Activated CD4-positive, alpha-beta T cell treated with anti-CD3 and anti-CD28 coated beads, Interleukin-2, amount 50 U/mL, for 1 hour (primary cell): ENCODE results near the gene AMH.
"Not testable (repeated sequence)": the region's sequence is repeated elsewhere in the genome, so short reads cannot be mapped to it uniquely, and the experiment has no call there.

Experiments used
- DNase-seq: peaks from one replicate; pipeline ENCODE4 v3.0.0-alpha.2; 2020

Gene AMH

DNA sequence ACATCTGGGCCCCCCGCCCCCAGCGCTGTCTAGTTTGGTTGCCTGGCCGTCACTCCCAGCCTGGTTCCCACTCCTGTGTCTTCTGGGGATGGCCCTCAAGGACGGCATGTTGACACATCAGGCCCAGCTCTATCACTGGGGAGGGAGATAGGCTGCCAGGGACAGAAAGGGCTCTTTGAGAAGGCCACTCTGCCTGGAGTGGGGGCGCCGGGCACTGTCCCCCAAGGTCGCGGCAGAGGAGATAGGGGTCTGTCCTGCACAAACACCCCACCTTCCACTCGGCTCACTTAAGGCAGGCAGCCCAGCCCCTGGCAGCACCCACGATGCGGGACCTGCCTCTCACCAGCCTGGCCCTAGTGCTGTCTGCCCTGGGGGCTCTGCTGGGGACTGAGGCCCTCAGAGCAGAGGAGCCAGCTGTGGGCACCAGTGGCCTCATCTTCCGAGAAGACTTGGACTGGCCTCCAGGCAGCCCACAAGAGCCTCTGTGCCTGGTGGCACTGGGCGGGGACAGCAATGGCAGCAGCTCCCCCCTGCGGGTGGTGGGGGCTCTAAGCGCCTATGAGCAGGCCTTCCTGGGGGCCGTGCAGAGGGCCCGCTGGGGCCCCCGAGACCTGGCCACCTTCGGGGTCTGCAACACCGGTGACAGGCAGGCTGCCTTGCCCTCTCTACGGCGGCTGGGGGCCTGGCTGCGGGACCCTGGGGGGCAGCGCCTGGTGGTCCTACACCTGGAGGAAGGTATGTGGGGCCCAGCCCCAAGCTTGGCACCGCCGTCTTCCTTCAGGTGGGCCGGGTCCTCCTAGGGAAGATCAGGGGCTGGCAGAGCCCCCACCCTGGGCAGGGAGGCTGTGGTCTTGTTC lies at the start of gene AMH:
Gene AMH (plus strand): TSS at position 314 of the 857 bp plus-strand sequence. CDS start 10 bp downstream, at position 324.
- no peak for DNase-seq

DNA sequence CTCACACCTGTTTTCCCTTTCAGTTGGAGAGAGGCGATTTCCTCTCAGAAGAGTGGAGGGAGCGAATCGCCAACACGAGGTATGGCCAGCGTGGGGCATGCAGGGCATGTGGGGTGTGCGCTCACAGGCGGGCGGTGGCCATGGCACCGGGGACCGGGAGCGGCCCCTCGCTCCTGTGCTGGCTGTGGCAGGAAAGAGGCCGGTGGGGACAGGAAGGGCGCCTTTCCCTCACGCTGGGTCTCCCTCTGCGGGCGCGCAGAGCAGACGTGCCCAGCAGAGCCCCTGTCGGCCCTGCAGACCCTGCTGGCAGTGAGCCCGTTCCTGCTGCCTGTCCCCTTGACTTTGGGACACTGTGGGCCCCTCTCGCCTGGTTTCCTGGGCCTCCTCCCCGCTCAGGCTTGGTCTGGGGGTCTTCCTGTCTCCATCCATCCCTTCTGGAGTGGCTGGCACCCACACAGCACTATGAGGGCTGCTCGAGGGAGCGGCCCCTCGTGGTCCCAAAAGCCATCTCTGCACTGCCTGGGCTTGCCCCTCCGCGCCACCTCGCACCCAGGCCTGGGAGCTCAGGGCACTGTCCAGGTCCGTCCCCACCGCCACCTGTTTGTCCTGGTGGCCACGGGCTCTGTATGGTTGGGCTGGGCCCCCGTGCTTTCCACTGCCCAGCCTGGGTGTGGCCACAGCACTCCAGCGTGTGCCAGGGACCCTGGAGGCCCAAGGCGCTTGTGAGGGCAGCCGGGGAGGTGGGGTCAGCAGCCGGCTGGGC lies 49.1 kb upstream of the AMH start:
- no peak for DNase-seq

DNA sequence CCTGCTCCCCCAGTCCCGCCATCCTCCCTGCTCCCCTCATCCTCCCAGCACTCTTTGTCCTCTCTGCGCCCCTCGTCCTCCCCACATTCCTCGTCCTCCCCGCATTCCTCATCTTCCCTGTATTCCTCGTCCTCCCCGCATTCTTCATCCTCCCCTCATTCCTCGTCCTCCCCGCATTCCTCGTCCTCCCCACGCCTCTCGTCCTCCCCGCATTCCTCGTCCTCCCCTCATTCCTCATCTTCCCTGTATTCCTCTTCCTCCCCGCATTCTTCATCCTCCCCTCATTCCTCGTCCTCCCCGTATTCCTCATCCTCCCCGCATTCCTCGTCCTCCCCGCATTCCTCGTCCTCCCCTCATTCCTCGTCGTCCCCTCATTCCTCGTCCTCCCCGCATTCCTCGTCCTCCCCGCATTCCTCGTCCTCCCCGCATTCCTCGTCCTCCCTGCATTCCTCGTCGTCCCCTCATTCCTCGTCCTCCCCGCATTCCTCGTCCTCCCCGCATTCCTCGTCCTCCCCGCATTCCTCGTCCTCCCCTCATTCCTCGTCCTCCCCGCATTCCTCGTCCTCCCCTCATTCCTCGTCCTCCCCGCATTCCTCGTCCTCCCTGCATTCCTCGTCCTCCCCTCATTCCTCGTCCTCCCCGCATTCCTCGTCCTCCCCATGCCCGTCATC lies 48.4 kb upstream of the AMH start:
- DNase-seq = not testable (repeated sequence)

DNA sequence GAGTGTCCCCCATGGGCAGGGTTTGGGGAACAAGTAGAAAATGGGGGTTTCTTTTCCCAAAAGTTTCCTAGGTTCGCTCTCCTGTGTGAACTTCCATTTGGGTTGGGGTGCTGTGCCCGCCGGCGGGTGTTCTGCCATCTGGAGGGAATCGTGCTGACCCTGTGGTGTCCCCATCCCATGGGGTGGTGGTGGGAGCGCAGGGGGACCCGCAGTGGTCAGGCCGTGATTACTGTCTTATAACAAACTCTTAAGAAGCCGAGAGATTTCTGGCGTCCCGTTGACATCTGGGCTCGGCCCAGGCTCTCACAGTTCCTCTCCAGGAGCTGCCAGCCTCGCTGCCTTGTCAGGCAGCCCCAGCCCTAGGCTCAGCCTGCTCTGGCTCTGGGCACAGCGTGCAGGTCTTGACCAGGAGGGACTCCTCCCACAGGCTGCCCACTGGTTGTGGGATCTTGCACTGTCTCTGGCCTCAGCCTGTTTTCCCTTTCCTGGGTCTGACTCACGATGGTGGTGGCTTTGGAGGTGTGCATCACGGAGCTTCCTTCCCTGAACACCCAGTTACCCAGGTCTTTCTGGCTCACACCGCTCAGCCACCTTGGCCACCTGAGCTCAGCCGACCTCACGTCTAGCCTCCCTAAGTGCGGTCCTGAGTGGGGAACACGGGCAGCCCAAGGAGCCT lies 47.5 kb upstream of the AMH start:
- DNase-seq = no peak

DNA sequence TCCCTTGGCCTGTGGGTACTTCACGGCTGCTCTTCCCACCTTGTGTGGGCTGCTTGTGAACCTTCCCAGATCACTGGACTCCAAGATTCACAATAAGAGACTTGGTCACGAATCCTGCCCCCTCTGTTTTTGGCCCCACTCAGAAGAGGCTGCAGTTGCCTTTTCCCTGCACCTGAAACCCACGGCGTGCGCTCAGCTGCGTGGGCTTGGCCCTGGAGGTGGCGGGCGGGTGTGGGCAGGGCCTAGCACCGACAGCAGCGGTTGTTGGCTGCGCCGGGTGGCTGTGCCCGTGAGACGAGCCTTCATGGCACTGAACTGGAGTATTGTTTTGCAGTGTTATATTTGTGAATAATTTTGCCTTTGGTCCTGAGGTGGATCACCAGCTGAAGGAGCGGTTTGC lies 46.8 kb upstream of the AMH start:
- DNase-seq = no peak

DNA sequence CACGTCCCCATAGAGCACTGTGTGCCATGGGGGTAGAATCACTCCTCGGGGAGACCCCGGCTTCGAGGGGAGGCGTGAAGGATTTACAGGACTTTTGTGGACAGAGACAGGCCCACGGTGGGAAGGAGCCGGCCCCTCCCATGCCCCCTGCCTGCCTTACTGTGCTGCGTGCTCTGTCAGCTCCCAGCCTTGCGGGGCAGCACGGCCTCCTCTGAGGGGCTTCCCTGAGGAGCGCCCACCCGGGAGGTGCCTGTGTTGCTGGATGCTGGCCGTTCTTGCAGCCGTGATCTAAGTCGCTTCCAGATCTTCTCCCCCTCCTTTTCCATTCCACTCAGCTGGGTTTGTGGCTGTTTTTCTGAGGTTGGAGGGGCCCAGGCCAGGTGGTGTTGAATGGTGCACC lies 42.1 kb upstream of the AMH start:
- no peak for DNase-seq

DNA sequence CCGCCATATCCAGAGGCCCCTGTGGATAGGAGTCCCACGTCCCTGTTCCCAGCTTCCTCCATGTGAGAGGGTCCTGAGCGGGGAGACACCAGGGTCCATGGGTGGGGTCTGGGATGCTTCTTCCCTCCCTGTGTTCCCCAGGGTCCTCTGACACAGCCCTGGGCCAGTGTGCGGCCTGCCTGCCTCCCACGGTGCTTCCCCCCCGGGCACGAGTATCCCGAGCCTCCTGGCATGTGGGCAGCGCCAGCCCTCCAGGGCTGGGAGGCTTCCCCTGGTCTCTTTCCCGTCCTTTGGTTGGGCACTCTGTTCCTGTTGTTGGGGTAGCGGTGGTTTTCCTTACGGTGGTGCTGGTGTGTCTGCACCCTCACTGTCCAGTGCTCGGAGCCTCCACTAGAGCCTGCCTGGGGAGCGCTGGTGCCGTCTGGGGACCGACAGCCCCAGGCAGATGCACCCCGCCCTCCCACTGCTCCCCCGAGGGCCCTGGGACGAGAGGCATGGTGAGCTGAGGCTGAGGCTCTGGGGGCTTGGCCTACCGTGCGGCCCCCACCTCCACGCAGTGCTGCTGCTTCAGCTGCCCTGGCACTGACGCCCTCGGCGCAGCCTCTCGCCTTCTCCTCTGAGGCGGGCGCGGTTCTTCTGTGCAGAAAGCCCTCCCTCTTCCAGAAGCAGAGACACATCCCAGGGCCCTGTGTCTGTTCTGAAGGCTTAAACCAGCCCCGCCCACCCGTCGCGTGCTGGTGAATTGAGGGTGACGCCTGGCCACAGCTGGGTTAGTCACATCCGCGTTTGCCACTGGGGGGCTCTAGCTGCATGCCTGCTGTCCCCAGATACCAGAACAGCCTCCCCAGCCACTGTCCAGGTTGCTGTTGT lies 40.9 kb upstream of the AMH start:
- no peak for DNase-seq

DNA sequence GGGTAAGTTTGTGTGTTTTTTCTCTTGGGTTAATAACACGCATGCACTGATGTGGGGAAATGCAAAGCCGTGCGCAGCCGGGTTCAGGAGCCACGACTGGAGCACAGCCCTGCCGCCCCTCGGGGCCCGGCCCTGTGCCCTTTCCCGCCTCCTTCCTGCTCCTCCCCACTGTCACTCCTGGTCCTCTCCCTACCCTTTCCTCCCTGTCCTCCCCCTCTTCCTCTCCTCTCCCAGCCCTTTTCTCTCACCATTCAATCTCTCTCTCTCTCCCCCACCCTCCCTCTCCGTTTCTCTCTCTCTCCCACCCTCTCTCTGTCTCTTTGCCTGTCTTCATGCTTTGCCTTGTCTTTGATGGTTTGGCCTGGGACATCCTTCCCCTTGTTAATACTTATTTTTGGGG lies 40.1 kb upstream of the AMH start:
- no peak for DNase-seq

DNA sequence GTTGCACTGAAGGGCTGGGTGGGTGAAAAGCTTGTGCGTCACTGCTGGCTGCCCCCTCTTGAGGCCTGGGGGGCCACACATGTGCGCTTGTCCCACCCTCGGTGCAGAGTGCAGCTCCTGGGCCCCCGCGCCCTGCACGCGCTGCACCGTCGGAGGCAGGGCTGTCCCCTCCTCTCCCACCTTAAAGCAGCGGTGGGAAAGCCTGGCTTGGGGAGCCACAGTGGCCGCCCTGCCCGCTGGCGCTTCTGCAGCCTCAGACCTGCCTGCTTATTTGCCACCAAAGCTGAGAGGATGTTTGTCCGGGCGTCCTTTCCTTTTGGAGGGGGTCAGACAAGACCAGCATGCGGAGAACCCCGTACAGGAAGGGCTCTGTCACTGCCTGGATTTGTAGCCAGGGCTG lies 39.7 kb upstream of the AMH start:
- DNase-seq = no peak

DNA sequence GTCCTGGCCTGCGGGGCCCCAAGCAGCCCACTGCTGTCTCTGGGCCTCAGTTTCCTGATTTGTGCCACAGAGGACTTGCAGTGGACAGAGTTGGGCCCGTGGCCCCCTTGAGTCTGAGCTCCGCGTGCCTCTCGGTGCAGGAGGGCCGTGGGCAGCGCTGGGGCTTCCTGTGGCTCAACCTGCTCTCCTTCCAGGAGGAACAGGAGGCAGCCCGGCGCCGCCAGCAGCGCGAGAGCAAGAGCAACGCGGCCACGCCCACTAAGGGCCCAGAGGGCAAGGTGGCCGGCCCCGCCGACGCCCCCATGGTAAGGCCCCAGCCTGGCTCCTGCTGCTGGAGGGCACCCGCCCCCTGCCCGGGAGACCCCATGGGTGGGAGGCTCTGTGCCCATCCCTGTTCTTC lies 38.9 kb upstream of the AMH start:
- no peak for DNase-seq

DNA sequence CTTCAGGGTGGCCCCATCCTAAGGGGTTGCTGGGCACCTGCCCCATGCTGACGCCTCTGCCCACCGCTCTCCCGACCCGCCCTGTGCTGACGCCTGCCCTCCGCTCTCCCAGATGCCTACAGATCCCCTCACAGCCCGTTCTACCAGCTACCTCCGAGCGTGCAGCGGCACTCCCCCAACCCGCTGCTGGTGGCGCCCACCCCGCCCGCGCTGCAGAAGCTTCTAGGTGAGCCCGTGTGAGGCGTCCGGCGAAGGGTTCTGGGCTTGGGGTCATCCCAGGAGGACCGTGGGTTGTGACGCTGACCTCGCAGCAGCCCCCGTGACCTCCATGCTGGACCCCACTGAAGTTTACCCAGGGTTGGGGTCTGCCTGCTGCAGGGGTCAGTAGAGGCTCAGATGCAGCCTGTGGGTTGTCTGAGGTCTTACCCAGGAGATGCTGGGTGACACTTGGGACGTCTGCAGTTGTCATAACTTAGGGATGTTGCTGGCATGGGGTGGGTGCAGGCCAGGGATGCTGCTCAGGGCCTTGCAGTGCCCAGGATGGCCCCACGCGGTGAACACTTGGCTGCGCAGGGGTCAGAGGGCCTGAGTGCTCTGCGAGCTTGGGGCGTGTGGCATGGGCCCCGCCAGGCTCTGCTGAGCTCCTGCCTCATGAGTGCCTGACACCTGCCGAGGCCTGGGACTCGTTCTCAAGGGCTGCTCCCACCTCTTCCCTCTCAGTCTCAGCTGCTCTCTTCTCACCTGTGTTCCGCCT lies 38.0 kb upstream of the AMH start:
- DNase-seq = no peak

DNA sequence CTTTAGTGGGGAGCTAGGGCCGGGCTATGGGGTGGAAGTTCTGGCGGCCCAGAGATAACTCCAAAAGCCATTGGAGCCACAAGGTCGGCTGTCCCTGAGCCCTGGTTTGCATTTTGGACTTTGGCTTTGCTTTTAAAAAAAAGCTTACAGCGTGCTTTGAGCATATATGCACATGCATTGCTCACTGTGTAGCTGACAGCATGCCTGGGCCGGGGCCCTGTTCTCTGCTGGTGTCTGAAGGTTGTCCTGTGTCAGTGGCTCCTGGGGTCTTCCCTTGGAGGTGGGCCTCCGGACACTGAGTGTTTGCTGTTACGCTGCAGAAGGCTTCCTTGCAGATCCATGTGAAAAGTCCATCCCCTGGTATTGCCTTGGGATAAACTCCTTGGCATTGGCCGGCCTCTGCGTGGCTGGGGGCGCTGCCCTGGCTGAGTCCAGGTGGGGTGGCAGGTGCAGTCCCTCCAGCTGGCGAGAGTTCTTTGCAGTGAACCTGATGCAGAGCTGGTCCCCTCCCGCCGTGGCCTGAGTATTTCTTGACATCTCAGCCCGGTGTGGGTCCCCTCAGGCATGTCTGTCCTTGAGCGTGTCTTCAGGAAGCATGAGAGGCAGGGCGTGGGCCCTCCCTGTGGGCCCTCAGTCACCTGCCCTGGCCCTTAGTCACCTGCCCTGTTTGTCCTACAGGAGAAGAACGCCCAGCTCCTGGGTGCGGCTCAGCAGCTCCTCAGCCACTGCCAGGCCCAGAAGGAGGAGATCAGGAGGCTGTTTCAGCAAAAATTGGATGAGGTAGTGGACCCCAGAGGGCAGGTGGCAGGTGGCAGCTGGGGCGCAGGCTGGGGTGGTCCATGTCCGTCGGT lies 36.0 kb upstream of the AMH start:
- no peak for DNase-seq

DNA sequence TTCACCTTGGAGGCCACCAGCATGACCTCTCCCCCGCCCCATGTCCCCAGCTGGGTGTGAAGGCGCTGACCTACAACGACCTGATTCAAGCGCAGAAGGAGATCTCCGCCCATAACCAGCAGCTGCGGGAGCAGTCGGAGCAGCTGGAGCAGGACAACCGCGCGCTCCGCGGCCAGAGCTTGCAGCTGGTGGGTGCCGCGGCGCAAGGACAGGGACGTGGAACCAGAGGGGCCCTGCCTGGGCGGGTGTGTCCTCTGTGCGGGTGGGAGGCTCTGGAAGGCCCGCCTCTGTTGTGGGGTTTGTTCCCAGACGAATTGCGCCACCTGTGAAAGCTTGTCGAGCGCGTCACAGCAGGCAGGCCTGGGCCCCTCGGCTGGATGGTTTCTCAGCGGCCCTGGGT lies 35.3 kb upstream of the AMH start:
- DNase-seq = no peak

DNA sequence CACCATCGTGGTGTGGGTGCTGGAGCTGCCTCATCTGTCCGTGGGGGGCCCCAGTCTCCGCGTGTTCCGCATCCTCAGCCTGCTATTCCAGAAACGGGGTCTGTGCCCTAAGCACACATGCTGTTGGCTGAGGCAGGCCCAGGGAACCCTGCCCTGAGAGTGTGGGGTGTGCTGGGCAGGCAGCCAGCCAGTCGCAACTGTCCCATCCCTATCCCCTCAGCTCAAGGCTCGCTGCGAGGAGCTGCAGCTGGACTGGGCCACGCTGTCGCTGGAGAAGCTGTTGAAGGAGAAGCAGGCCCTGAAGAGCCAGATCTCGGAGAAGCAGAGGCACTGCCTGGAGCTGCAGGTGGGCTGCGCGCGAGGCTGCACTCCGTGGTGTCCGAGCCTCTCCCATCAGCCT lies 34.9 kb upstream of the AMH start:
- DNase-seq = no peak

DNA sequence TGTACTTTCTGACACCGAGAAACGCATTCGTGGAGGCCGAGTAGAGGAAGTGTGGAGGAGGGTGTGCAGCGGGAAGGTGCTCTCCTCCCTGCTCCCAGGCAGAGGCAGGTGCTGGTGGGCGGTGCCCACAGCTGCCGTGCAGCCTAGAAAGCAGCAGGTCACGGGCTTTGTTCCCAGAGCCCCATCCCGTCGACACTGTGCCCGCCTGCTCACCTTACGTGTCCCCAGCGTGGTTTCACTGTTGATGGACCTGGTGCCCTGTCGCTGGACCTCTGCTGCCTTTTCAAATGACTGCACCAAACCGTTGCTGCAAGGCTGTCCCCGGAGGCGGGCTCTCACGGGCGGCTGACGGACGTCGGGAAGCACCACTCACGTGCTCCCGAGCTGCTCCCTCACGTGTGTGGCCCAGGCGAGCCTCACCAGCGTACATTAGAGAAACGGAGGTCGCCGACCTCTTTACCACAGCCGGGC lies 33.8 kb upstream of the AMH start:
- DNase-seq = peak; percentile 47

DNA sequence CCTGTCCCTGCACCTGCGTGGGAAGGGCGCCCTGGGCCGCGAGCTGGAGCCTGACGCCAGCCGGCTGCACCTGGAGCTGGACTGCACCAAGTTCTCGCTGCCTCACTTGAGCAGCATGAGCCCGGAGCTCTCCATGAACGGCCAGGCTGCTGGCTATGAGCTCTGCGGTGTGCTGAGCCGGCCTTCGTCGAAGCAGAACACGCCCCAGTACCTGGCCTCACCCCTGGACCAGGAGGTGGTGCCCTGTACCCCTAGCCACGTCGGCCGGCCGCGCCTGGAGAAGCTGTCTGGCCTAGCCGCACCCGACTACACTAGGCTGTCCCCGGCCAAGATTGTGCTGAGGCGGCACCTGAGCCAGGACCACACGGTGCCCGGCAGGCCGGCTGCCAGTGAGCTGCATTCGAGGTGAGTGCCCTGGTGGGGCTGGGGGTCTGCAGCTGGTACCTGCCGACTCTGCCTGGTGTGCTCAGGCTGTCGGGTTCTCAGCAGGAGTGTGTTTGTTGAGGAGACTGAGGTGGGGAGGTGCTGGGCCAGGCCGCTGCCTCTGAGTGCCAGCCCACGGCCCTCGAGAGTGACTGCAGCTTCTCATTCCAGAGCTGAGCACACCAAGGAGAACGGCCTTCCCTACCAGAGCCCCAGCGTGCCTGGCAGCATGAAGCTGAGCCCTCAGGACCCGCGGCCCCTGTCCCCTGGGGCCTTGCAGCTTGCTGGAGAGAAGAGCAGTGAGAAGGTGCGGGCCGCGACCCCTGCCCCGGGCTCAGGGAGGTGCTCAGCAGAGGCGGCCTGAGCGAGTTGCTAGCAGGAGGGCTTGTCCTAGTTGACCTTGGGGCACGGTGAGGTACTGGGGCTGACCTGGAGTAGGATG lies 32.5 kb upstream of the AMH start:
- no peak for DNase-seq

DNA sequence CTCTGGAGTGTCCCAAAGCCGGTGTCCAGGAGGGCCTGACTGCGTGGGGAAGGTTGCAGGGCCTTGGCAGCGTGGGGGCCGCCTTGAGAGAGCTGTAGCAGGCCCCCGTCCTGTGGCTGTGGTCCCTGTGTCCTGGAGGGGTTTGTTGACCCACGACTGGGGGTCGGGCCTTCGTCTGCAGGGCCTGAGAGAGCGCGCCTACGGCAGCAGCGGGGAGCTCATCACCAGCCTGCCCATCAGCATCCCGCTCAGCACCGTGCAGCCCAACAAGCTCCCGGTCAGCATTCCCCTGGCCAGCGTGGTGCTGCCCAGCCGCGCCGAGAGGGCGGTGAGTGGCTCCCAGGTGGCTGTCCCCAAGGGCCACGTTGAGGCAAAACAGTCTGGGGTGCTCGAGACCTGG lies 31.5 kb upstream of the AMH start:
- no peak for DNase-seq

DNA sequence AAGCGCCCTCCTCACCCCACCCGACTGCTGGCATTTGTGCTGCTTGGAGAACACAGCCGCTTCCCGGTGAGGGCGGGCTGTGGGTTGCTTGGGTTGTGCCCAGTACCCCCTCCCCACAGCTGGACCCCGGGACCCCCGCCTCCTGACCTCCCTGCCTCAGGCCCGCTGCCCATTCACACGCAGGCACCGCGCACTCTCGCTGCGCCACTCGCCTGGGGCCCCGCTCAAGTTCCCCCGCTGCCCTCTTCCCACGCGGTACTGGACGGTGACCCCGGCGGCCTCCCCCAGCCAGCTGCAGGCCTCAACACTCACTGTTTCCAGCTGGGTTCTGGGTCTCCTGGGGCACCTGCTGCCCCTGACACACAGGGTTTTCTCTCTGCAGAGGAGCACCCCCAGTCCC lies 29.4 kb upstream of the AMH start:
- no peak for DNase-seq

DNA sequence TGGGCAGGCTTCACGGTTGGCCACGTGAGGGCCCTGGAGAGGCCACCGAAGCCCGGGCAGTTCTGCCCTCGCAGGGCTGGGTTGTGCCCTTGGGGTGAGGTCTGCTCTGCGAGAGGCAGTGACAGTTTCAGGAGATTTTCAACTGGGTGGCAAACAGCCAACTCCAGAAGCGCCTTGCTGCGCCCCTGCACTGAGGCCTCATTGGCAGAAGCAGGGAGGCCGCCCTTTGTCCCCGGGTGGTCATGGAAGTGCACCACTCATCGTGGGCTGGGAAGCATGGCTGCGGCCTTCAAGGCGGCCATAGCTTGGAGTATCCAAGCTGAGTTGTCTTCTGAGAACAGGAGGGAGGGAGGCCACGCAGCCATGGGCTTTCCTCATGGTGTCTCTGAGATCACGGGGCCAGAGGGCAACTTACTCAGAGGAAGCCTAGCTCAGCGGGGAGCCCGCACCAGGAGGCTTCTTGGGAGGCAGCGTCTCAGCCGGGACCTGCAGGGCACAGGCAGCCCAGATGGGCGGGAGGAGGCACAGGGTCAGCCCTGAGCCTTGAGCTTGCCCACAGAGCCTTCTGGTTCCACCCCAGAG lies 27.8 kb upstream of the AMH start:
- DNase-seq = no peak
